Fibroblast of lung (primary cell): ENCODE measurements around the gene OSM. TPM values are rescaled to one million over a fixed set of nuclear protein-coding genes. Genes with fewer than 3 reads are reported as not detected.

Experiments used
- DNase-seq, 2 donors: peaks; one replicate each; pipeline versions ENCODE4 v3.0.0 to v3.0.0-alpha.2; 2010; ENCODE audit warnings: low read depth in 2 of 2
- H2AFZ ChIP-seq: 2 replicates; pipeline ENCODE4 v1.5.1; 2012; ENCODE audit warnings: low read length, control low read depth, inconsistent platforms
- H3K27ac ChIP-seq: 2 replicates; pipeline ENCODE4 v1.5.1; 2011; ENCODE audit warnings: low read length, control low read depth; ENCODE audit not compliant: insufficient read depth
- H3K27me3 ChIP-seq: 2 replicates; pipeline ENCODE4 v1.5.1; 2011; ENCODE audit warnings: mild to moderate bottlenecking, low read length; ENCODE audit not compliant: control insufficient read depth, insufficient read depth
- H3K36me3 ChIP-seq: 2 replicates; pipeline ENCODE4 v1.5.1; 2011; ENCODE audit warnings: low read length; ENCODE audit not compliant: control insufficient read depth, insufficient read depth
- H3K4me1 ChIP-seq: 2 replicates; pipeline ENCODE4 v1.5.1; 2011; ENCODE audit warnings: low read length; ENCODE audit not compliant: control insufficient read depth, insufficient read depth; ENCODE audit errors: extremely low read depth
- H3K4me2 ChIP-seq: 2 replicates; pipeline ENCODE4 v1.5.1; 2011; ENCODE audit warnings: low read length, control low read depth; ENCODE audit not compliant: insufficient read depth; ENCODE audit errors: extremely low read depth
- H3K4me3 ChIP-seq, 4 experiments: fragments of 200-600 bp in 1 of 4; sonication (generic) in 1 of 4; replicated peaks in 1 of 4; 2 replicates each; pipeline ENCODE4 v1.5.1; 2011 to 2016; ENCODE audit warnings: low read length in 4 of 4, low read depth in 3 of 4, mild to moderate bottlenecking in 3 of 4, control low read depth in 2 of 4, inconsistent platforms in 1 of 4, mixed read lengths in 1 of 4; ENCODE audit not compliant: insufficient read depth in 1 of 4; ENCODE audit errors: control extremely low read depth in 1 of 4
- H3K79me2 ChIP-seq: 2 replicates; pipeline ENCODE4 v1.5.1; 2012; ENCODE audit warnings: mild to moderate bottlenecking, low read length, inconsistent platforms; ENCODE audit not compliant: control insufficient read depth, insufficient read depth
- H3K9ac ChIP-seq: 2 replicates; pipeline ENCODE4 v1.5.1; 2011; ENCODE audit warnings: mild to moderate bottlenecking, low read length, control low read depth; ENCODE audit not compliant: insufficient read depth
- H3K9me3 ChIP-seq: 2 replicates; pipeline ENCODE4 v1.5.1; 2012; ENCODE audit warnings: low read depth, low read length; ENCODE audit not compliant: control insufficient read depth, insufficient read depth
- H4K20me1 ChIP-seq: 2 replicates; pipeline ENCODE4 v1.5.1; 2011; ENCODE audit warnings: low read length; ENCODE audit not compliant: control insufficient read depth, insufficient read depth; ENCODE audit errors: extremely low read depth
- EZH2 ChIP-seq: IDR thresholded peaks from 2 replicates; pipeline ENCODE4 v1.5.1; 2012; ENCODE audit warnings: low read length, control low read depth, mild to moderate bottlenecking; ENCODE audit errors: missing control alignments
- polyA plus RNA-seq, 2 donors: library from polyadenylated mRNA; depleted of rRNA in 1 of 2; stranded (reverse) in 1 of 2; unstranded in 1 of 2; fragments of >200 nt; gene quantifications; 2 replicates each; pipeline ENCODE4 v1.2.1, GENCODE V29; 2011 to 2012; ENCODE audit warnings: missing spikeins in 1 of 2
- total RNA-seq: library from RNA; depleted of rRNA; stranded (reverse); fragments of >200 nt; gene quantifications from 2 replicates; pipeline ENCODE4 v1.2.1, GENCODE V29; 2014
- TF ChIP-seq, protein P1 (sequence below), 2 donors: IDR thresholded peaks in 1 of 2; conservative IDR thresholded peaks in 1 of 2; 1 replicate in 1 of 2; 2 replicates in 1 of 2; pipeline ENCODE4 v1.5.1; 2011 to 2012; ENCODE audit warnings: low read length in 2 of 2, control low read depth in 1 of 2, inconsistent platforms in 1 of 2, low read depth in 1 of 2, mild to moderate bottlenecking in 1 of 2

OSM gene
- total and polyA plus RNA-seq, 2 donors (not counting 1 experiment from before 2014, with no cell fraction given): not detected

GRCh38 chr22:30313527-30314363 is 47.1 kb upstream of the OSM start:
- Histone ChIP-seq H3K36me3 (no peaks in the 10 kb centered on the region), H3K79me2 (peaks cover 16% of the 10 kb centered on the region), H3K9me3 (no peaks in the 10 kb centered on the region), H3K4me2 (no peak overlapping the region), H2AFZ (no peak overlapping the region), H3K9ac (no peak overlapping the region), H3K4me3 (no peak overlapping the region), H3K27me3 (no peaks in the 10 kb centered on the region), H3K4me1 (peaks cover 32% of the 10 kb centered on the region), H4K20me1 (peaks cover 2% of the 10 kb centered on the region), H3K27ac (no peak overlapping the region)
- no peak for DNase-seq
- TF ChIP-seq, protein P1, sequence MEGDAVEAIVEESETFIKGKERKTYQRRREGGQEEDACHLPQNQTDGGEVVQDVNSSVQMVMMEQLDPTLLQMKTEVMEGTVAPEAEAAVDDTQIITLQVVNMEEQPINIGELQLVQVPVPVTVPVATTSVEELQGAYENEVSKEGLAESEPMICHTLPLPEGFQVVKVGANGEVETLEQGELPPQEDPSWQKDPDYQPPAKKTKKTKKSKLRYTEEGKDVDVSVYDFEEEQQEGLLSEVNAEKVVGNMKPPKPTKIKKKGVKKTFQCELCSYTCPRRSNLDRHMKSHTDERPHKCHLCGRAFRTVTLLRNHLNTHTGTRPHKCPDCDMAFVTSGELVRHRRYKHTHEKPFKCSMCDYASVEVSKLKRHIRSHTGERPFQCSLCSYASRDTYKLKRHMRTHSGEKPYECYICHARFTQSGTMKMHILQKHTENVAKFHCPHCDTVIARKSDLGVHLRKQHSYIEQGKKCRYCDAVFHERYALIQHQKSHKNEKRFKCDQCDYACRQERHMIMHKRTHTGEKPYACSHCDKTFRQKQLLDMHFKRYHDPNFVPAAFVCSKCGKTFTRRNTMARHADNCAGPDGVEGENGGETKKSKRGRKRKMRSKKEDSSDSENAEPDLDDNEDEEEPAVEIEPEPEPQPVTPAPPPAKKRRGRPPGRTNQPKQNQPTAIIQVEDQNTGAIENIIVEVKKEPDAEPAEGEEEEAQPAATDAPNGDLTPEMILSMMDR (conservative IDR thresholded peaks at IDR 0.05 in 1 of 2, IDR thresholded peaks at IDR 0.05 in 1 of 2; ENCODE audit: low read depth in 1 of 2, low read length in 2 of 2): no peak
- TF ChIP-seq EZH2: no peak

GRCh38 chr22:30312053-30312452 is 45.4 kb upstream of the OSM start:
- no peaks in the 10 kb centered on the region for H3K27me3 ChIP-seq
- peaks cover 32% of the 10 kb centered on the region for H3K4me1 ChIP-seq
- H3K4me2 ChIP-seq: no peak overlapping the region
- no peak overlapping the region for H2AFZ ChIP-seq
- no peak overlapping the region for H3K9ac ChIP-seq
- DNase-seq: peak; percentile 76 to 91
- H3K36me3 ChIP-seq: no peaks in the 10 kb centered on the region
- no peaks in the 10 kb centered on the region for H3K9me3 ChIP-seq
- H3K27ac ChIP-seq: peak overlapping the region; percentile 49
- peaks cover 2% of the 10 kb centered on the region for H4K20me1 ChIP-seq
- no peak overlapping the region for H3K4me3 ChIP-seq
- no peak for TF ChIP-seq EZH2
- TF ChIP-seq, protein P1 (conservative IDR thresholded peaks at IDR 0.05 in 1 of 2, IDR thresholded peaks at IDR 0.05 in 1 of 2; ENCODE audit: low read depth in 1 of 2, low read length in 2 of 2): no peak
- H3K79me2 ChIP-seq: peaks cover 13% of the 10 kb centered on the region

DNA sequence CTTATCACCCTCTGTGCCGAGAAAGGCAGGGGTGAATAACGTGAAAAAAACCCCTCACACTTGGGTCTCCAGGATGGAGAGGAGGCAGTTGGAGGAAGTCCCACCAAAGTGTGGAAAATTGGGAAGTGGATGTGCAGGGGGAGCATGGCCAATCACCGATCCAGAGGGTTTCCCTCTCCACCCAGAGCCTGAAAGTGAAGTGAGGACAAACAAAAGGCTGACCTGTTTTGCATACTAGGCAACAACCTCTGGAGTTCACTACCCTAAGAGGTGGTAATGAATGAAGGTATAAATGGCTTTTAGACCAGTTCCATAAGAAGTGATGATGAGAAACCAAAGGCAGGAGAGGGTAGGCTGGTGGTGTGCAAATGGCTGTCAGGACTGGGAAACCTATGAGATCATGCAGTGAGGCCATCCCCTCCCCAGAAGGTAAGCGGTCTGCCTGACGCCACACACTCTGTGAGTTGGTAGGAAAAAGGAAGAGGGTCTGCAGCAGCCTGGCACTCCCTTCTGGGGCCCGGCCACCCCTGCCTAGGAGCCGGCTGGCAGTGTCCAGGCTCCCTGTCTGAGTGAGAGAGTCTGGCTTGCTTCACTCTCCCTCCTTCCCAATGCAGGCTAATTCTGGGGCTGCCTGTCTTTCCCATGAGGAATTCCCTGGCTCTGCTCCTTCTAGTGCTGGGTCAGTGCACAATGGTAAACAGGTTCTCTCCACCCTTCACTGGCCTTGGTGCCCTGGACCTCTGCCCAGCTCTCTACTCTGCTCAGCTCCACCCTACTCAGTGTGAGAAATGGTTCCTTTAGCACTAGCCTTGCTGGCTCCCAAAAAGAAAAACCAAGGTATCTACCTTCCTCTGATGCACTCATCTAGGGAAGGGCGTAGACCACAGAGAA is 44.5 kb upstream of the OSM start:
- H3K4me3 ChIP-seq: no peak overlapping the region

More for the DNA sequence above, 44.5 kb upstream of the OSM start:
- TF ChIP-seq, protein P1 (conservative IDR thresholded peaks at IDR 0.05 in 1 of 2, IDR thresholded peaks at IDR 0.05 in 1 of 2; ENCODE audit: low read depth in 1 of 2, low read length in 2 of 2): no peak
- H4K20me1 ChIP-seq: peaks cover 2% of the 10 kb centered on the region
- H3K27me3 ChIP-seq: no peaks in the 10 kb centered on the region
- H2AFZ ChIP-seq: no peak overlapping the region
- H3K4me2 ChIP-seq: peak overlapping the region; percentile 36
- H3K27ac ChIP-seq: peak overlapping the region; percentile 49
- H3K9ac ChIP-seq: no peak overlapping the region
- no peaks in the 10 kb centered on the region for H3K9me3 ChIP-seq
- H3K36me3 ChIP-seq: no peaks in the 10 kb centered on the region
- H3K79me2 ChIP-seq: peaks cover 15% of the 10 kb centered on the region
- H3K4me1 ChIP-seq: peaks cover 32% of the 10 kb centered on the region
- DNase-seq: peak; percentile 78 to 87
